ENCODE results near the gene GRAMD1A.

GRCh38 chr19:35074426-35075201 lies 74.5 kb downstream of the GRAMD1A start:
- TF ChIP-seq EP300 (IDR thresholded peaks at IDR 0.05) = no peak
- TF ChIP-seq CTCF (IDR thresholded peaks at IDR 0.05) = no peak
- no peak for TF ChIP-seq POLR2A (IDR thresholded peaks at IDR 0.05)
